Subcutaneous adipose tissue (tissue), 4 donors: ENCODE data around the gene KIRREL3. TPM values are rescaled to one million over a fixed set of nuclear protein-coding genes. Genes with fewer than 3 reads are reported as not detected.

ENCODE experiments used
- CTCF ChIP-seq: fragments of 450-650 bp; IDR thresholded peaks from one replicate; pipeline ENCODE4 v1.5.1; 2016; ENCODE audit warnings: low read depth, mild to moderate bottlenecking, control low read depth, antibody characterized with exemption, moderate library complexity
- total RNA-seq, 4 donors: library from RNA; depleted of rRNA; stranded (reverse); fragments of >200 nt; gene quantifications; one replicate each; pipeline ENCODE4 v1.1.0, GENCODE V29; 2016

The KIRREL3 gene
- total RNA-seq, 4 donors from 2014 or later = not detected

GRCh38 chr11:126431401-126432064 lies 569.0 kb downstream of the KIRREL3 start:
- TF ChIP-seq CTCF = no peak

- no peak for TF ChIP-seq CTCF
Observed at GRCh38 chr11:126430581-126431335, 569.8 kb downstream of the KIRREL3 start.

GRCh38 chr11:126426820-126427749 lies 573.5 kb downstream of the KIRREL3 start:
- no peak for TF ChIP-seq CTCF

GRCh38 chr11:126426106-126426505 lies 574.5 kb downstream of the KIRREL3 start:
- no peak for TF ChIP-seq CTCF

- TF ChIP-seq CTCF = no peak
Observed at GRCh38 chr11:126424471-126425039, 576.0 kb downstream of the KIRREL3 start.

GRCh38 chr11:126423743-126424142 lies 576.8 kb downstream of the KIRREL3 start:
- no peak for TF ChIP-seq CTCF
